ENCODE results near the gene PTPRT.
A peak's percentile ranks its signal among the peaks of the same experiment; 100 is the strongest.

The PTPRT gene

GRCh38 chr20:43189554-43190331 is at the start of gene PTPRT:
Gene PTPRT, minus strand, starts transcription at chr20:43189906. Its CDS starts 173 bp downstream, at chr20:43189733.
- DNase-seq (ENCODE audit: low read depth in 2 of 2) = no peak

- DNase-seq (ENCODE audit: low read depth in 2 of 2) = no peak
These were observed 49.1 kb upstream of the PTPRT start for GRCh38 chr20:43238833-43239232.

GRCh38 chr20:43238266-43238665 is 48.6 kb upstream of the PTPRT start:
- DNase-seq (ENCODE audit: low read depth in 2 of 2) = no peak

- DNase-seq (ENCODE audit: low read depth in 2 of 2) = no peak
These were observed 48.0 kb upstream of the PTPRT start for GRCh38 chr20:43237651-43238168.

- no peak for DNase-seq (ENCODE audit: low read depth in 2 of 2)
These were observed 46.3 kb upstream of the PTPRT start for GRCh38 chr20:43235998-43236397.

GRCh38 chr20:43231829-43232228 is 42.1 kb upstream of the PTPRT start:
- no peak for DNase-seq (ENCODE audit: low read depth in 2 of 2)

GRCh38 chr20:43229696-43230095 is 40.0 kb upstream of the PTPRT start:
- DNase-seq (ENCODE audit: low read depth in 2 of 2) = no peak

- DNase-seq (ENCODE audit: low read depth in 2 of 2) = peak in 1 of 2 experiments; percentile 4
These were observed 30.9 kb upstream of the PTPRT start for GRCh38 chr20:43220612-43221011.

- DNase-seq (ENCODE audit: low read depth in 2 of 2) = no peak
These were observed 21.2 kb upstream of the PTPRT start for GRCh38 chr20:43210901-43211300.

- no peak for DNase-seq (ENCODE audit: low read depth in 2 of 2)
These were observed 20.1 kb upstream of the PTPRT start for GRCh38 chr20:43209831-43210230.

- DNase-seq (ENCODE audit: low read depth in 2 of 2) = no peak
These were observed 16.0 kb upstream of the PTPRT start for GRCh38 chr20:43205699-43206098.

- no peak for DNase-seq (ENCODE audit: low read depth in 2 of 2)
These were observed 12.4 kb upstream of the PTPRT start for GRCh38 chr20:43202100-43202499.

- no peak for DNase-seq (ENCODE audit: low read depth in 2 of 2)
These were observed 8.9 kb upstream of the PTPRT start for GRCh38 chr20:43198607-43199006.

- DNase-seq (ENCODE audit: low read depth in 2 of 2) = no peak
These were observed 6.5 kb upstream of the PTPRT start for GRCh38 chr20:43196243-43196642.

- no peak for DNase-seq (ENCODE audit: low read depth in 2 of 2)
These were observed 4.4 kb upstream of the PTPRT start for GRCh38 chr20:43194137-43194536.

GRCh38 chr20:43193443-43193842 is 3.7 kb upstream of the PTPRT start:
- DNase-seq (ENCODE audit: low read depth in 2 of 2) = no peak

GRCh38 chr20:43191946-43192863 is 2.5 kb upstream of the PTPRT start:
- DNase-seq (ENCODE audit: low read depth in 2 of 2) = no peak

GRCh38 chr20:43191143-43191542 is 1.4 kb upstream of the PTPRT start:
- no peak for DNase-seq (ENCODE audit: low read depth in 2 of 2)

GRCh38 chr20:43190332-43190953 is 737 bp upstream of the PTPRT start:
- DNase-seq (ENCODE audit: low read depth in 2 of 2) = no peak

GRCh38 chr20:43188861-43189553 is 699 bp downstream of the PTPRT start:
- DNase-seq (ENCODE audit: low read depth in 2 of 2) = no peak

GRCh38 chr20:43188234-43188653 is 1.5 kb downstream of the PTPRT start:
- no peak for DNase-seq (ENCODE audit: low read depth in 2 of 2)

All from fibroblast of skin of left quadriceps (primary cell).